Lung (tissue), 12 donors: ENCODE measurements around the gene MFSD2A. TPM values are rescaled to one million over a fixed set of nuclear protein-coding genes. Genes with fewer than 3 reads are reported as not detected.

Experiments
- ATAC-seq: fragments of 200-7000 bp; cut with Tn5 transposase; one replicate; pipeline ENCODE4 v1.9.1; 2020; ENCODE audit warnings: moderate number of reproducible peaks; ENCODE audit not compliant: insufficient read depth, low FRiP score
- DNase-seq, 3 donors: peaks; one replicate each; pipeline ENCODE4 v3.0.0-alpha.2; 2013 to 2017
- H3K27ac ChIP-seq, 2 donors: one replicate each; pipeline ENCODE4 v1.5.1; 2013; ENCODE audit warnings: mild to moderate bottlenecking in 2 of 2, moderate library complexity in 2 of 2, control low read depth in 1 of 2, inconsistent platforms in 1 of 2, low read depth in 1 of 2, low read length in 1 of 2
- H3K27me3 ChIP-seq, 3 donors: one replicate each; pipeline ENCODE4 v1.5.1; 2013; ENCODE audit warnings: low read length in 2 of 3; ENCODE audit not compliant: control insufficient read depth in 3 of 3, insufficient read depth in 3 of 3
- H3K36me3 ChIP-seq, 4 donors: one replicate each; pipeline ENCODE4 v1.5.1; 2013; ENCODE audit warnings: low read length in 4 of 4, mild to moderate bottlenecking in 1 of 4, moderate library complexity in 1 of 4; ENCODE audit not compliant: control insufficient read depth in 4 of 4, insufficient read depth in 4 of 4
- H3K4me1 ChIP-seq, 5 donors: one replicate each; pipeline ENCODE4 v1.5.1; 2013; ENCODE audit warnings: low read length in 5 of 5, mild to moderate bottlenecking in 2 of 5, moderate library complexity in 1 of 5; ENCODE audit not compliant: control insufficient read depth in 5 of 5, insufficient read depth in 5 of 5
- H3K4me3 ChIP-seq: one replicate; pipeline ENCODE4 v1.5.1; 2013; ENCODE audit warnings: mild to moderate bottlenecking, control low read depth, moderate library complexity
- H3K9ac ChIP-seq, 2 donors: one replicate each; pipeline ENCODE4 v1.5.1; 2013; ENCODE audit warnings: low read length in 2 of 2, control low read depth in 1 of 2; ENCODE audit not compliant: insufficient read depth in 1 of 2
- H3K9me3 ChIP-seq, 4 donors: one replicate each; pipeline ENCODE4 v1.5.1; 2013; ENCODE audit warnings: low read length in 3 of 4, mild to moderate bottlenecking in 1 of 4, moderate library complexity in 1 of 4; ENCODE audit not compliant: control insufficient read depth in 4 of 4, insufficient read depth in 3 of 4
- WGBS, 2 donors: extraction: QIAGEN DNeasy Blood & Tissue Kit; methylation state at CpG; one replicate each; pipeline ENCODE4 v1.1.7; 2013; 5-methylcytosine and 5-hydroxymethylcytosine counted together
- polyA plus RNA-seq, 2 donors: library from polyadenylated mRNA; stranded (reverse); fragments of 200-250 nt; gene quantifications; one replicate each; pipeline ENCODE4 v1.2.1, GENCODE V29; 2013
- total RNA-seq, 2 donors: library from RNA; depleted of rRNA in 1 of 2; stranded (reverse); fragments of >200 nt in 1 of 2; gene quantifications; one replicate each; pipeline ENCODE4 v1.2.1, GENCODE V29; 2014 to 2021
- TF ChIP-seq, protein P1 (sequence below): IDR thresholded peaks from 2 replicates; pipeline ENCODE4 v1.5.1; 2012; ENCODE audit warnings: mild to moderate bottlenecking; ENCODE audit errors: control extremely low read depth, extremely low read depth
- donor health status: control.
- donor health status: control.
- donor health status: Bipolar disorder and iron deficiency.
- donor health status: healthy.
- donor health status: DM: yes; HTN: yes; CAD: no.

The MFSD2A gene
- total and polyA plus RNA-seq, 4 donors: 57.2 to 149 (median 121) TPM

DNA sequence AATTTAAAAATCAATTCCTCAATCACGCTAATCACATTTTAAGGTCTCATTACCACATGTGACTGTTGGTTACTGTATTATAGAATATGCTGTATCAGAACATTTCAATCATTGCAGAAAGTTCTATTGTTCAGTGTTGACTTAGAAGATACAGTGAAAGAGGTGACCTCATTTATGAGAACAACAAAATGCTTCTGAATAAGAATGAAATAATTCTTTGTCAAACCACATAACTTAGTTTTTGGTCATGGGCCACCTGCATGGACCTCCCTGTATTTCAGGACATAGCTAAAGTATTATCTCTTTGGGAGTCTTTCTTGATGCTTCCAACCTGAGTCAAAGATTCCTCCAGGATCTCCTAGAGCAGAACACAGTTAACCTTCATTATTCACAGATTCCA lies 22.3 kb downstream of the MFSD2A start:
- no peak overlapping the region for H3K9ac ChIP-seq
- no peaks in the 10 kb centered on the region for H3K36me3 ChIP-seq
- H3K4me1 ChIP-seq: no peaks in the 10 kb centered on the region
- no peak overlapping the region for H3K4me3 ChIP-seq
- 94 to 96% methylated on average over 1 of the region's 1 CpG for WGBS, 2 donors
- ATAC-seq (no peak), DNase-seq (no peak)
- TF ChIP-seq, protein P1, sequence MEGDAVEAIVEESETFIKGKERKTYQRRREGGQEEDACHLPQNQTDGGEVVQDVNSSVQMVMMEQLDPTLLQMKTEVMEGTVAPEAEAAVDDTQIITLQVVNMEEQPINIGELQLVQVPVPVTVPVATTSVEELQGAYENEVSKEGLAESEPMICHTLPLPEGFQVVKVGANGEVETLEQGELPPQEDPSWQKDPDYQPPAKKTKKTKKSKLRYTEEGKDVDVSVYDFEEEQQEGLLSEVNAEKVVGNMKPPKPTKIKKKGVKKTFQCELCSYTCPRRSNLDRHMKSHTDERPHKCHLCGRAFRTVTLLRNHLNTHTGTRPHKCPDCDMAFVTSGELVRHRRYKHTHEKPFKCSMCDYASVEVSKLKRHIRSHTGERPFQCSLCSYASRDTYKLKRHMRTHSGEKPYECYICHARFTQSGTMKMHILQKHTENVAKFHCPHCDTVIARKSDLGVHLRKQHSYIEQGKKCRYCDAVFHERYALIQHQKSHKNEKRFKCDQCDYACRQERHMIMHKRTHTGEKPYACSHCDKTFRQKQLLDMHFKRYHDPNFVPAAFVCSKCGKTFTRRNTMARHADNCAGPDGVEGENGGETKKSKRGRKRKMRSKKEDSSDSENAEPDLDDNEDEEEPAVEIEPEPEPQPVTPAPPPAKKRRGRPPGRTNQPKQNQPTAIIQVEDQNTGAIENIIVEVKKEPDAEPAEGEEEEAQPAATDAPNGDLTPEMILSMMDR: no peak
- H3K27ac ChIP-seq: no peak overlapping the region
- no peaks in the 10 kb centered on the region for H3K9me3 ChIP-seq
- no peaks in the 10 kb centered on the region for H3K27me3 ChIP-seq

DNA sequence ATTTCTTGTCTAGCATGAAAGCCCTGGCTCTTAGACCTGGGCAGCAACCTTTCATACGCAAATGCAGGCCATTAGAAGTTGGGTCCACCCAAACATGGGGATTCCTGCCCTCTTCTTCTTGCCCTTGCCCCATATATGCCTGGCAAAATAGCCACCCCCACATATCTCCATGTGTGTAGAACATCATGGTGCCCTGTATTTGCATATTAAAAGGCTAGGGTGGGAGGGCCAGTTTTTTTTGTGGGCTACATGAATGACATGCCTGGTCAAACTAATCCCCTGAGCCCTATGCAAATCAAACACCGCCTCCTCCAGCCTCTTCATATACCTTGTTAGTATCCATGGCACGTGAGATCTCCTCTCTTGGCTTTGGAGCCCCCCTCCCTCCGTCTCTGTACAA lies 24.7 kb downstream of the MFSD2A start:
- 90 to 95% methylated on average over 4 of the region's 4 CpGs for WGBS, 2 donors
- Histone ChIP-seq H3K4me3 (no peak overlapping the region), H3K27ac (no peak overlapping the region), H3K36me3 (no peaks in the 10 kb centered on the region), H3K9me3 (no peaks in the 10 kb centered on the region), H3K9ac (no peak overlapping the region), H3K27me3 (no peaks in the 10 kb centered on the region), H3K4me1 (no peaks in the 10 kb centered on the region)
- no peak for ATAC-seq
- DNase-seq: no peak
- TF ChIP-seq, protein P1: no peak

DNA sequence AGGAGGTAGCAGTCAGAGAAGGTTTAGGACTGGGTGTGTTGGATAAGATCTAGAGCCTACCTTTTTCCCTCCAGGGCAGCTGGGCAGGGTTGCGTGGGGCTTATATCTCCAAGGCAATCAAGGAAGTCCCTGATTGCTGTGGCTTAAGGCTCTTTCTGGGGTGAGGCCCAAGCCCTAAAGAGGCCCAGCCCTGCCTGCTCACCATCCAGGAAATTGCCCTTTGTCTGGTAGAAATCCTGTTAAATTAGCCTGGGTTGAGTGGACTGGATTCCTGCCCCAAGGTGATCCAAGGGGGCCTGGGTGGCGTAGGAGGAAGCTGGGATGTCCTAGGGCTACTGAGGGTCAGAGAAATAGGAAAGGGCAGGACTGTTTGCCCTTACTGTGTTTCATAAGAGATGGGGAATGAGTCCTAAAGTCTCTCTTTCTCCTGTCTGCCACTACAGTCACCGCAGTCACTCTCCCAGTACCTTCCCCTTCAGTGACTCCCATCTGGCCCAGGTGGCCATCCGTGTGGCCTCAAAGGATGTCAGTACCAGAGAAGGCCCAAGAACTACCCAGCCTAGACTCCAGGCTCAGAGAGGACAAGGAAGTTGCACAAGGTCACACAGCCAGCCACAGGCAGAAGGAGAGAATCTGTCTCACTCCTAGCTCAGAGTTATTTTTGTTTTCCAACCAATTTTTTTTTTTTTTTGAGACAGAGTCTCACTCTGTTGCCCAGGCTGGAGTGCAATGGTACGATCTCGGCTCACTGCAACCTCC lies 25.8 kb downstream of the MFSD2A start:
- Histone ChIP-seq H3K27me3 (no peaks in the 10 kb centered on the region), H3K36me3 (no peaks in the 10 kb centered on the region), H3K9me3 (no peaks in the 10 kb centered on the region), H3K9ac (no peak overlapping the region), H3K4me3 (no peak overlapping the region), H3K27ac (no peak overlapping the region), H3K4me1 (no peaks in the 10 kb centered on the region)
- TF ChIP-seq, protein P1: no peak
- WGBS, 2 donors: 81 to 83% methylated on average over 6 of the region's 6 CpGs
- DNase-seq (no peak), ATAC-seq (no peak)

DNA sequence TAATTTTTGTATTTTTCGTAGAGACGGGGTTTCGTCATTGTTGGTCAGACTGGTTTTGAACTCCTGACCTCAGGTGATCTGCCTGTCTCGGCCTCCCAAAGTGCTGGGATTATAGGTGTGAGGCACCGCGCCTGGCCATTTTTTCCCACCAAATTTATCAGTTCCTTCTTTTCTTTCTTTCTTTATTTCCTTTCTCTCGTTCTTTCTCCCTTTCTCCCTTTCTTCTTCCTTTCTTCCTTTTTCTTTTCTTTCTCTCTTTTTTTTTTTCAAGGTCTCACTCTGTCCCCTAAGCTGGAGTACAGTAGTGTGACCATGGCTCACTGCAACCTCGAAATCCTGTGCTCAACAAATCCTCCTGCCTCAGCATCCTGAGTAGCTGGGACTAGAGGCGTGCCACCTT lies 26.4 kb downstream of the MFSD2A start:
- Histone ChIP-seq H3K36me3 (no peaks in the 10 kb centered on the region), H3K27me3 (no peaks in the 10 kb centered on the region), H3K9me3 (no peaks in the 10 kb centered on the region), H3K9ac (no peak overlapping the region), H3K27ac (no peak overlapping the region), H3K4me1 (no peaks in the 10 kb centered on the region), H3K4me3 (no peak overlapping the region)
- no peak for DNase-seq
- WGBS, 2 donors: 90 to 93% methylated on average over 9 of the region's 9 CpGs
- TF ChIP-seq, protein P1: no peak
- no peak for ATAC-seq
